OCI-LY1 (cell line): Measurements from ENCODE around the gene USP40.
A peak's percentile ranks its signal among the peaks of the same experiment; 100 is the strongest.

Source experiments
- H2AFZ ChIP-seq: fragments of 200-600 bp; sonication (generic), shearing (Covaris generic); 2 replicates; pipeline ENCODE4 v1.6.0; 2014; ENCODE audit warnings: antibody characterized with exemption, mild to moderate bottlenecking, low read length
- H3F3A ChIP-seq: fragments of 200-600 bp; sonication (generic), shearing (Covaris generic); 2 replicates; pipeline ENCODE4 v1.6.0; 2014; ENCODE audit warnings: mild to moderate bottlenecking, antibody characterized with exemption, low read length, moderate library complexity; ENCODE audit not compliant: insufficient read depth
- H3K27ac ChIP-seq: fragments of 200-600 bp; sonication (generic); 2 replicates; pipeline ENCODE4 v1.5.1; 2014; ENCODE audit warnings: low read length, mixed run types, mild to moderate bottlenecking, low read depth; ENCODE audit not compliant: poor library complexity, severe bottlenecking
- H3K27me3 ChIP-seq: fragments of 200-600 bp; sonication (generic); 2 replicates; pipeline ENCODE4 v1.6.0; 2014; ENCODE audit warnings: antibody characterized with exemption, mild to moderate bottlenecking, low read length, moderate library complexity; ENCODE audit not compliant: insufficient read depth
- H3K36me3 ChIP-seq: fragments of 200-600 bp; sonication (generic); 2 replicates; pipeline ENCODE4 v1.6.1; 2014; ENCODE audit warnings: mild to moderate bottlenecking, antibody characterized with exemption, low read length, moderate library complexity, mixed read lengths; ENCODE audit not compliant: insufficient read depth
- H3K4me1 ChIP-seq: fragments of 200-600 bp; sonication (generic); 2 replicates; pipeline ENCODE4 v1.5.1; 2014; ENCODE audit warnings: mild to moderate bottlenecking, low read length, moderate library complexity; ENCODE audit not compliant: insufficient read depth, severe bottlenecking
- H3K4me2 ChIP-seq: fragments of 200-600 bp; sonication (generic), shearing (Covaris generic); 2 replicates; pipeline ENCODE4 v1.6.1; 2014; ENCODE audit warnings: low read length
- H3K4me3 ChIP-seq: fragments of 200-600 bp; sonication (generic); 2 replicates; pipeline ENCODE4 v1.5.1; 2014; ENCODE audit warnings: low read length, low read depth, mild to moderate bottlenecking, mixed read lengths; ENCODE audit not compliant: poor library complexity, severe bottlenecking
- H3K79me2 ChIP-seq: fragments of 200-600 bp; shearing (Covaris generic); 2 replicates; pipeline ENCODE4 v1.6.1; 2016; ENCODE audit warnings: mixed run types, low read length, mixed read lengths; ENCODE audit not compliant: insufficient read depth
- H3K9ac ChIP-seq: fragments of 200-600 bp; sonication (generic), shearing (Covaris generic); 2 replicates; pipeline ENCODE4 v1.6.1; 2014; ENCODE audit warnings: mild to moderate bottlenecking, low read length, mixed read lengths
- H3K9me2 ChIP-seq: fragments of 200-600 bp; sonication (generic), shearing (Covaris generic); 2 replicates; pipeline ENCODE4 v1.6.1; 2014; ENCODE audit warnings: low read depth, mild to moderate bottlenecking, low read length, mixed read lengths
- H3K9me3 ChIP-seq: fragments of 200-600 bp; shearing (Covaris generic); 2 replicates; pipeline ENCODE4 v1.6.1; 2014; ENCODE audit warnings: low read length, mixed read lengths
- H4K20me1 ChIP-seq: fragments of 200-600 bp; sonication (generic), shearing (Covaris generic); 2 replicates; pipeline ENCODE4 v1.6.0; 2016; ENCODE audit warnings: mild to moderate bottlenecking, low read length; ENCODE audit not compliant: insufficient read depth
- EZH2 ChIP-seq: fragments of 200-600 bp; sonication (generic), shearing (Covaris generic); IDR thresholded peaks from 2 replicates; pipeline ENCODE4 v1.8.0; 2017; ENCODE audit warnings: borderline replicate concordance, mixed run types, mild to moderate bottlenecking, antibody characterized with exemption, low read length, moderate library complexity, mixed read lengths
- TF ChIP-seq, protein P1 (sequence below): fragments of 200-600 bp; sonication (generic), shearing (Covaris generic); IDR thresholded peaks from 2 replicates; pipeline ENCODE4 v1.5.1; 2017; ENCODE audit warnings: mild to moderate bottlenecking, antibody characterized with exemption, low read length, moderate library complexity, mixed read lengths

The USP40 gene

DNA sequence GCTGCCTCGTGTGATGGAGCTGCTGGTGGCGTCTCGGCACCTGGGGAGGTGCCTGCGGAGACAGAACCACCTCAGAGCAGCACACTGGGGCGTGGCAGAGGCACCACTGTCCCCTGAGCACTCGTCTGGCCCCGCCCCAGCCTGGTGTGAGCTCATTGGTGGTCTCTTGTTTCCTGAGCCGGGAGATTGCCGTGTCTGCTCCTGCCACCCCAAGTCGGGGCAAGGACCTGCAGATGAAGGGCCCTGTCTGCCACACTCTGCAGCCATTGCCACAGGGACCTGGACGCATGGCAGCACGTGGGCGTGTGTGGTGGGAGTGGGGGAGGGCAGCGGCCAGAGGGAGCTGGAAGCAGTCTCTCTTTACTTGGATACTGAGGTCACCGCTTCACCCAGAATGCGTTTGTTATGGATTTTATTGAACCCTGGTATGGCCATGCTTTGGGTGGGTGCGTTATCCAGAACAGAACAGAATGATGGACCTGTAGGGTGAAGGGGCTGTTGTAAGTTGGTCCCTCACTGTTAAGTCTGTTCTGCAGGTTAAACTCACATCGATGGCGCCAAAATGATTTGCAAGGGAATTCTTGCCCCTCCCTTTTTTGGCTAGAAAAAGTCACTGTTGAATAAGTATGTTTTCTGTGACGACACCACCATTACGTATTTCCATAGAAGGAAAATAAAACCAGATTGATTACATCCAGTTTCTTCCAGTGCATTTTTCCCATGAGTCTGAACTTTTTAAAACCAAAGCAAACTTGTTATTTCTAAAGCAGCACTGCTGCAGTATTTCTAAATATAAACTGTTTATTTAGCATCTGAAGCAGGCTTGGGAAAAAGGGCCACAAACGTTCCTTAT lies 92.0 kb downstream of the USP40 start:
- H3F3A ChIP-seq = no peaks in the 10 kb centered on the region
- peaks cover 17% of the 10 kb centered on the region for H3K4me1 ChIP-seq
- no peak overlapping the region for H3K4me3 ChIP-seq
- H3K9me2 ChIP-seq = no peaks in the 10 kb centered on the region
- no peak overlapping the region for H3K27ac ChIP-seq
- H3K27me3 ChIP-seq = no peaks in the 10 kb centered on the region
- H3K9me3 ChIP-seq = no peaks in the 10 kb centered on the region; the same call in 1 of the 2 replicates
- peak overlapping the region; percentile 28; the same call in 1 of the 2 replicates for H3K4me2 ChIP-seq
- no peak overlapping the region for H2AFZ ChIP-seq
- TF ChIP-seq EZH2 = no peak
- TF ChIP-seq, protein P1, sequence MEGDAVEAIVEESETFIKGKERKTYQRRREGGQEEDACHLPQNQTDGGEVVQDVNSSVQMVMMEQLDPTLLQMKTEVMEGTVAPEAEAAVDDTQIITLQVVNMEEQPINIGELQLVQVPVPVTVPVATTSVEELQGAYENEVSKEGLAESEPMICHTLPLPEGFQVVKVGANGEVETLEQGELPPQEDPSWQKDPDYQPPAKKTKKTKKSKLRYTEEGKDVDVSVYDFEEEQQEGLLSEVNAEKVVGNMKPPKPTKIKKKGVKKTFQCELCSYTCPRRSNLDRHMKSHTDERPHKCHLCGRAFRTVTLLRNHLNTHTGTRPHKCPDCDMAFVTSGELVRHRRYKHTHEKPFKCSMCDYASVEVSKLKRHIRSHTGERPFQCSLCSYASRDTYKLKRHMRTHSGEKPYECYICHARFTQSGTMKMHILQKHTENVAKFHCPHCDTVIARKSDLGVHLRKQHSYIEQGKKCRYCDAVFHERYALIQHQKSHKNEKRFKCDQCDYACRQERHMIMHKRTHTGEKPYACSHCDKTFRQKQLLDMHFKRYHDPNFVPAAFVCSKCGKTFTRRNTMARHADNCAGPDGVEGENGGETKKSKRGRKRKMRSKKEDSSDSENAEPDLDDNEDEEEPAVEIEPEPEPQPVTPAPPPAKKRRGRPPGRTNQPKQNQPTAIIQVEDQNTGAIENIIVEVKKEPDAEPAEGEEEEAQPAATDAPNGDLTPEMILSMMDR = no peak
- no peak overlapping the region for H3K9ac ChIP-seq
- H3K36me3 ChIP-seq = no peaks in the 10 kb centered on the region
- no peaks in the 10 kb centered on the region for H3K79me2 ChIP-seq
- H4K20me1 ChIP-seq = no peaks in the 10 kb centered on the region

DNA sequence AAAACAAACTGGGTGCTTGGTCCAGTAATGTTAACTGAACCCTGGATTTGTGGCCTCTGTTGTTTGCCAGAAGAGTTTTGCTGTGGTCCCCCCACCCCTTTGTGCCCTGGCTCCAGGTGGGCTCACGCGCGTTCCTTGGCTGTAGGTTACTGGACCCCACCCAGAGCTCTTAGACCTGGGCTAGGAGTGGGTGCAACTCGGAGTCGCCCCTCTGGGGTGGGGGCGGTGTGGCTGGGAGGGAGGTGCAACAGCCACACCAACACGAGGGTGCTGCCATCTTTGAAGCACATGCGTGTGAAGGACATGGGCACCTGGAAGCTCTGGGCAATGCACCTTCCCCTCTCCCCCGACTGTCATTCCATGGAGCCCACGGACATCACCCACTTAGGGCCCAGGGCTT lies 92.7 kb downstream of the USP40 start:
- Histone ChIP-seq H3K4me3 (no peak overlapping the region), H4K20me1 (no peaks in the 10 kb centered on the region)

GRCh38 chr2:233473386-233473791 lies 93.2 kb downstream of the USP40 start:
- H3F3A ChIP-seq = no peaks in the 10 kb centered on the region
- no peaks in the 10 kb centered on the region for H3K79me2 ChIP-seq
- no peaks in the 10 kb centered on the region for H3K27me3 ChIP-seq
- no peak overlapping the region for H3K4me2 ChIP-seq
- H3K9me2 ChIP-seq = no peaks in the 10 kb centered on the region
- H3K36me3 ChIP-seq = no peaks in the 10 kb centered on the region
- no peak overlapping the region for H3K4me3 ChIP-seq
- no peak overlapping the region for H3K27ac ChIP-seq
- H3K9ac ChIP-seq = no peak overlapping the region
- no peaks in the 10 kb centered on the region for H4K20me1 ChIP-seq
- H2AFZ ChIP-seq = no peak overlapping the region
- peaks cover 19% of the 10 kb centered on the region for H3K4me1 ChIP-seq
- no peaks in the 10 kb centered on the region; the same call in 1 of the 2 replicates for H3K9me3 ChIP-seq
- TF ChIP-seq, protein P1 = no peak
- TF ChIP-seq EZH2 = no peak

More for the DNA sequence above, 92.7 kb downstream of the USP40 start:
- Histone ChIP-seq H3K9me3 (no peaks in the 10 kb centered on the region; the same call in 1 of the 2 replicates), H2AFZ (no peak overlapping the region), H3F3A (no peaks in the 10 kb centered on the region), H3K9me2 (no peaks in the 10 kb centered on the region), H3K27ac (no peak overlapping the region), H3K36me3 (no peaks in the 10 kb centered on the region), H3K9ac (no peak overlapping the region), H3K79me2 (no peaks in the 10 kb centered on the region), H3K27me3 (no peaks in the 10 kb centered on the region), H3K4me2 (no peak overlapping the region; the same call in 1 of the 2 replicates), H3K4me1 (peaks cover 19% of the 10 kb centered on the region)
- TF ChIP-seq, protein P1 = no peak
- TF ChIP-seq EZH2 = no peak
